CD4-positive, alpha-beta T cell treated with Interleukin-12 subunit alpha and Interleukin-12 subunit beta, for 1 hour (primary cell): ENCODE results near the gene WWC2.
"Not testable (repeated sequence)": the region's sequence is repeated elsewhere in the genome, so short reads cannot be mapped to it uniquely, and the experiment has no call there.

Experiments used
- DNase-seq: peaks from one replicate; pipeline ENCODE4 v3.0.0-alpha.2; 2020

WWC2 gene

GRCh38 chr4:183100827-183101226, 1.8 kb downstream of the WWC2 start:
- DNase-seq, result no peak

GRCh38 chr4:183101956-183102480, 3.0 kb downstream of the WWC2 start:
- no peak for DNase-seq

- DNase-seq, result no peak
Observed at GRCh38 chr4:183105092-183105491, 6.0 kb downstream of the WWC2 start.

GRCh38 chr4:183106839-183107238, 7.8 kb downstream of the WWC2 start:
- no peak for DNase-seq

- no peak for DNase-seq
Observed at GRCh38 chr4:183107891-183108459, 8.9 kb downstream of the WWC2 start.

- no peak for DNase-seq
Observed at GRCh38 chr4:183110244-183110643, 11.2 kb downstream of the WWC2 start.

- no peak for DNase-seq
Observed at GRCh38 chr4:183111452-183111885, 12.4 kb downstream of the WWC2 start.

- no peak for DNase-seq
Observed at GRCh38 chr4:183118141-183118540, 19.1 kb downstream of the WWC2 start.

- DNase-seq, result no peak
Observed at GRCh38 chr4:183118585-183118984, 19.5 kb downstream of the WWC2 start.

- DNase-seq, result not testable (repeated sequence)
Observed at GRCh38 chr4:183121660-183122059, 22.6 kb downstream of the WWC2 start.

- no peak for DNase-seq
Observed at GRCh38 chr4:183124228-183124627, 25.2 kb downstream of the WWC2 start.

GRCh38 chr4:183124865-183125264, 25.8 kb downstream of the WWC2 start:
- no peak for DNase-seq

- DNase-seq, result no peak
Observed at GRCh38 chr4:183129125-183129524, 30.1 kb downstream of the WWC2 start.

- no peak for DNase-seq
Observed at GRCh38 chr4:183129675-183130074, 30.6 kb downstream of the WWC2 start.

GRCh38 chr4:183130328-183131155, 31.5 kb downstream of the WWC2 start:
- DNase-seq, result no peak

- DNase-seq, result no peak
Observed at GRCh38 chr4:183132081-183132480, 33.0 kb downstream of the WWC2 start.

- no peak for DNase-seq
Observed at GRCh38 chr4:183132865-183133264, 33.8 kb downstream of the WWC2 start.

- DNase-seq, result no peak
Observed at GRCh38 chr4:183136855-183137254, 37.8 kb downstream of the WWC2 start.

- no peak for DNase-seq
Observed at GRCh38 chr4:183139058-183139750, 40.1 kb downstream of the WWC2 start.

GRCh38 chr4:183139972-183140570, 41.0 kb downstream of the WWC2 start:
- no peak for DNase-seq

GRCh38 chr4:183140911-183141320, 41.9 kb downstream of the WWC2 start:
- DNase-seq, result no peak

GRCh38 chr4:183141997-183142396, 42.9 kb downstream of the WWC2 start:
- no peak for DNase-seq
